GM19324 (cell line): ENCODE data around the gene SLC35F1.
"Not testable (repeated sequence)": the region's sequence is repeated elsewhere in the genome, so short reads cannot be mapped to it uniquely, and the experiment has no call there.

ENCODE experiments used
- ATAC-seq: cut with Tn5 transposase; IDR thresholded peaks from one replicate; pipeline ENCODE4 v1.9.1; 2021; ENCODE audit warnings: mild to moderate bottlenecking, moderate library complexity; ENCODE audit not compliant: unreplicated experiment, low FRiP score

The SLC35F1 gene

DNA sequence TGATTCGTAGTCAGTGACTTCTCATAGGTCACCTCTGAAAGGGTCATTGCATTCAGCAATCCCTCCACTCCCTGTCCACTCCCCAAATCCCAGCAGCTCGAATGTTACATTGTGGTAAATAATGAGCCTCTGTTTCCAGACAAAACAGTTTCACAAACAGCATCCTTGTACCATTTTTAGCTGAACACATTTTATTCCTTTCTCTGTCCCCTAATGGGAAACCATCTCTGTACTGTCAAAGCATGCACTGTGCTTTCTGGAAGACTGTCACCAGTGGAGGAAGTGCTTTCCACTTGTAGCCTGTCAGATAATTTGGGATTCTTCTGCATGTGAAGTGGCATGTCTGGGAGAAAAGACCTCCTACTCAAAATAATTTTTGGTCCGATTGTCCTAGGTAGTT is 82.0 kb downstream of the SLC35F1 start:
- ATAC-seq: no peak

DNA sequence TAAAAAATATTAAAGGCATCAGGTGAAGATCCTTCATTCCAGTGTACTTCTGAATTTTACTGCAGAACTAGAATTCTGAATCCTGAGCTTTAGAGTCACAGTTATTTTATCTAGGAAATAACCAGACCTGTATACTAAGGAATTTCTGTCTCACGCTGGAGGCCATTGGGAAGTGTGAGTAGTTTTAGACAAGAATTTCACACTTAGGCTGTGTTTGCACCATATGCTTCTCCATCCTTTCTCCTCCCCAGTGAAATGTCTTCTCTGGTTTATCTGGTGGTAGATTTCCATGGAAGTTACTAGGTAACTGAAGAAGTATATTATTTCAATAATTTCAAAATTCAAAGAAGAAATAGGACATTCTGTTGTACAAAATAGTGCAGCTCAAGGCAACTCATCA is 83.1 kb downstream of the SLC35F1 start:
- no peak for ATAC-seq

DNA sequence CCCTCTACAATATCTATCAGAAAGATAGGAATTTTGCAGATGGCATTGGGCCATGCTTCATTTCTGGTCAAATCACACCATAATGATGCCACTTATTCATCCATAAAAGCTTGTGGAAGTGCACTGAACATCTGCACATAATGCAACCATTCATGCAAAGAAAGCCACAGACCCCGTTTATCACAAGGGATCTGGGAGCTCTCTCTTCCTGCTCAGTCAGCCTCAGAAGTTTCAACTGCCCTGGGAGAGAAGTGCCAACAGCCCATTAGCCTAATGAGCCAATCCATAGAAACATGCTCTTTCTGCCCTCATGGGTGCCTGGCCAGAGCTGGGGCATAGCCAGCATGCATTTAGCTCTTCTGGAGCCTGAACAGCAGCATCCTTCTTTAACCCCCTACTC is 85.8 kb downstream of the SLC35F1 start:
- no peak for ATAC-seq

DNA sequence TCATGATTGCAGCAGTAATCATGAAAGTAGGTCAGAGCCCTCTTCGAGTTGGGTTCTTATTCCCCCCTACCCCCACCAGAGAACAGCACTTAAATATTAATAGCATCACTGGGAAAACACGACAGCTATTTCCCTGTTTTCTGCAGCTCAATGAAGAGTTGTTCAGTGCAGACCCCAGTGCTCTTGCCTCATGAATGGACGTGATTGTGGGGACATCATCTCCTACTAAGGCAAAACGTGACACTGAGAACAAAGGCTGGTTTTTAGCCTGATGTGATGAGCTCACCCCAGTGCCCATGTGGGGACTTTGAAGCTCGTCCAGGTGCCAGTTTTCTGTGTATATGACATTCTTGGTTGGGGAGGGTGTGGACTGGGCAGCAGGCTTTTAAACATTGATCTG is 105.9 kb downstream of the SLC35F1 start:
- ATAC-seq: no peak

DNA sequence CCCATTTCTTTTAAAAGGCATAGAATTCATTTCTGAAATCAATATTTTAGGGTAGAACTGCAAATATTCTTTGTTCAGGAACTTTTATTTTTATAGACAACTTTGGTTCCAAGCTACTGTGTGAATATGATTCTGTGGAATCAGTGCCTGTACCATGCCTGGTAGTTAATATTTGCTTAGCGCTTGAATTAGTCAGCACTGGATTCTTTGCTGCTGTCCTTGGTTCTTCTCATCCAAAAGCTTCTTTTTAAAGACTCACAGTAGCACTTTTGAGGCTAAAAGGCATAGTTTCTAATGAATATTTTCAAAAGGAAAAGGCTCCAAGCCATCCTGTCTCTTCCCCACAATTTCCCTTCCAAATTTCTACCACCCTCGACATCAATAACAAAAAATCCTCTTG is 109.5 kb downstream of the SLC35F1 start:
- ATAC-seq: no peak

DNA sequence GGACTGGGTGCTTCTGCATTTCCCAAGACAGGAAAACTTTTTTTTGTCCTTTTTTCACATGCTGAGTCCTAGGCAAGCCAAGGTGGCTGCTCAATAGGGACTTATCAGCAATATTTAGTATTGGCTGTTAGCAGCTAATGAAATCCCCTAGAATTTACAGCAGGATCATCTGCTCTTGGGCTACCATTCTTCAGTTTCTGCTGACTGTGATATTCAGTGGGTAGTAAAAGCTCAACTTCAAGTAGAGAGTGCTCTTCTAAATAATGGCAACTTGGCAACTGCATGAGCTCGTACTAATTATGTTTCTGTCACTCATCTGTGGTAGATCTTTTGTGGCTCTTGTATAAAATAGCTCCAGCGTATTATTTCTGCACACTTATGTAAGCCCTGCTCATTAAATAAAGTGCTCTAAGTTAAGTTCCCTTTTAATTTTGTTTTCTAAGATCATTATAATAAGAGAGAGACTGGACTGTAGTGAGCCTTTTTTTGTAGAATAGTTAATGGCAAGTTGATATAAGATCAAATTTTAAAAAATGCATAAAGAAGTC is 110.3 kb downstream of the SLC35F1 start:
- no peak for ATAC-seq

DNA sequence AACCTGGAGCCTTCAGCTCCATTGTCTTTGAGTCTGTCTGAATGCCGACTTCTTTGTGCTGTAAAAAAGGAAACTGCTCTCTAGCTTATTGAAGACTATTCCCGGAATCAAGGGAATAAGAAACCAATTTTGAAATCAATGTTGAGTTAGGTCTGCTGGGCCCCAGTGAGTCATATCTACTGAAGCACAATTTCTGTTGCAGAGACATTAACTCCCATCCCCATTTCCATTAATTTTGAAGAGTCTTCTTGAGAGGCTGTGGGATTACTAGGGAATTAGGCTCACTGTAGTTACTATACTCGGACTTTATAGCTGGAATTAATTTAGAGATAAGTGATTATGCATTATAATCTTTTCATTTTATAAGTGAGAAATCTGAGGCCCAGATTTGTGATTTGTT is 116.7 kb downstream of the SLC35F1 start:
- ATAC-seq: no peak

DNA sequence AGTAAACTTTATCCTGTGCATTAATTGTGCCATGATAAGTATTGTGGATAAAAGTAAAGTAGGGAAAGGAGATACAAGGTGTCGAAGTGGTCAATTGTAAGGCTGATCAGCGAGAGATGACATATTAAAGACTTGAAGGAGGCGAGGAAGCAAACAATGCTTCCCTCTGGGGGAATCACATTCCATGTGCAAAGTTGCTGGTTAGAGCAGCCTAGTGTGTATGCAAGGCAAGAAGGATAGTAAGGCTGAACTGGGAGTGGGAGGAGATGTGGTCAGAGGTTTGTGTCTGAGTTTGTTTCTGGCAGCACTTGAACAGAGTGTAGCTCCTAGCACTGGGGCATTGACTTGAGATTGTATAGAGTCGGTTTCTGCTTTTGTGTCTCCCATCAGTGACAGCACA is 122.9 kb downstream of the SLC35F1 start:
- ATAC-seq: no peak

DNA sequence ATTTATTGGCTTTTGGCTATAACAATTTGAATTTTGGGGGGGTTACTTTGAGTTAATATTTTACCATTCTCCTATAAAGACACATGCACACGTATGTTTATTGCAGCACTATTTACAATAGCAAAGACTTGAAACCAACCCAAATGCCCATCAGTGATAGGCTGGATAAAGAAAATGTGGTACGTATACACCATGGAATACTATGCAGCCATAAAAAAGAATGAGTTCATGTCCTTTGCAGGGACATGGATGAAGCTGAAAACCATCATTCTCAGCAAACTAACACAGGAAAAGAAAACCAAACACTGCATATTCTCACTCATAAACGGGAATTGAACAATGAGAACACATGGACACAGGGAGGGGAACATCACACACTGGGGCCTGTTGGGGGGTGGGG is 130.4 kb downstream of the SLC35F1 start:
- not testable (repeated sequence) for ATAC-seq

DNA sequence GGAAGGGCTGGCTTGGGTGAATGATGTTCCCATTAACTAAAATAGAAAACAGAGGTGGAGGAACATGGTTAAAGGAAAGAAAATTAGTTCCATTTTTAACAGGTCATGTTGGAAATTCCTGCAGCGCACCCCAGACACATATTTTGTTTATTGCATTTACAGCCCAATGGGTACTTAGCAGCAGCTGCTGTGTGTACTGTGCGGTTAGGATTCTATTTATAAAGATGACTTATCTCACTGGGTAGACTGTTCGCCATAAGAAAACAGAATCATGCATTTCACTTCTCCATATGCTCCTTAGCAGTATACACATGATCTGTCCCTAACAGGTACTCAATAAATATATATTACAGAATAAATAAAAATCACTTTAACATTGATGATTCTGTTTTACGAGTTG is 135.8 kb downstream of the SLC35F1 start:
- no peak for ATAC-seq

DNA sequence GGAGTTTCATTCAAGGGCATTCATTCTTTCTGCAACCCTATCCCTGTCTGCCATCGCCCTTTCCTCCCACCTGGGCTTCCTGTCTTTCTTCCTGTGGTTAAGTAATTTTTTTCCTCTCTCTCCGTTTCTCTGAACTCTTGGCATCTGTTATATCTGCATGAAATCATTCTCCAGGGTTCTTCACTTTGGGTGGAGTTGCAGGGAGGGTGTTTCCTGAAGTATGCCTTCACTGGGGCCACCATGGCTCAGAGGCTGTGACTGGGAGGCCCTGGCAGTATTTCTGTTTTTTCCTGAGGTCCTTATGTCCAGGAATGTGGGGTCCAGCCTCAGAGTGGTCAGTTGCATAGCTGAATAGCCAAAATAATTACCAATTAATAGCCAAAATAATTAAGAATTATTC is 137.2 kb downstream of the SLC35F1 start:
- ATAC-seq: no peak

DNA sequence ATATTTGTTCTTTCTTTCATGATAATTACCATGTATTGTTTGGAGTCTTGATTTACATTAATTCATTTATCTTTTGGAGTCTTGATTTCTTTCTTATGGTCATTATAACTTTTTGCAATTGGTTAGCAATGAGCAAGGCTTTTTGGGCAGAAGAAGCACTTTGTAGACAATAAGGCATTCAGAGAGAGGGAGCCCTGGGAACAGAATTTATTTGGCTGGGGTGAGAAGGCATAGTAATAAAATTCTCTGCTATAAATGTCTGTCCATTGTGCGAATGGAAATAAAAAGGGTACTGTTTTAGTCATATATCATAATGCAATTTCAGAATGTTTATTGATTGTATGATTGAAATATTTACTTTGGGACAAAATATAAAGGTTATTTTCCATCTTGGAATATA is 147.0 kb downstream of the SLC35F1 start:
- ATAC-seq: no peak

DNA sequence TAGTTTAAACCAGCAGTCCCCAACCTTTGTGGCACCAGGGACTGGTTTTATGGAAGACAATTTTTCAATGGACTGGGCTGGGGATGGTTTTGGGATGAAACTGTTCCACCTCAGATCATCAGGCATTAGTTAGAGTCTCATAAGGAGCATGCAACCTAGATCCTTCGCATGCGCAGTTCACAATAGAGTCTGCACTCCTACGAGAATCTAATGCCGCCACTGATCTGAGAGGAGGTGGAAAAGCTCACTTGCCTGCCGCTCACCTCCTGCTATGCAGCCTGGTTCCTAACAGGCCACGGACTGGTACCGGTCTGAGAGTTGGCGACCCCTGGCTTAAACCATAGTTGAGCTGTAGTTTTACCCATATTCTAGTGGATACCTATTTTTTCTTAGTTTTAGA is 154.6 kb downstream of the SLC35F1 start:
- ATAC-seq: no peak

DNA sequence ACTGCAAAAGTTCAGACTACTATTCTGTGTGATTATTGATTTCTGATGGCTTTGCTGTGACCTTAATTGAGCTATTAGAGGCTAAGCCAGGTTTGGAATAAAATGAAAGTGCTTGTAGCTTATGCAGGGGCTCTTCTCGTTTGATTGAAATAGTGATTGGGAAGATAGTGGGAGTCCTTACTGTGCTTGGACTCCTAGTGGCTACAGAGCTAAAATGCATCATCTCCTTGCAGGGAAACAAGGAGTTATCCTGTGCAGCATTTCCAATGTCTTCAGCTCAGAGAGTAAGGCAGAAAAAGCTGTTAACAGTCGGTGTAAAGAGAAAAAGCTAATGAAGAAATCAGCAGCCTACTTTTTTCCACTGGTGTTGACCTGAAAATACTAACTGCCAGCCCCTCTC is 173.5 kb downstream of the SLC35F1 start:
- no peak for ATAC-seq

DNA sequence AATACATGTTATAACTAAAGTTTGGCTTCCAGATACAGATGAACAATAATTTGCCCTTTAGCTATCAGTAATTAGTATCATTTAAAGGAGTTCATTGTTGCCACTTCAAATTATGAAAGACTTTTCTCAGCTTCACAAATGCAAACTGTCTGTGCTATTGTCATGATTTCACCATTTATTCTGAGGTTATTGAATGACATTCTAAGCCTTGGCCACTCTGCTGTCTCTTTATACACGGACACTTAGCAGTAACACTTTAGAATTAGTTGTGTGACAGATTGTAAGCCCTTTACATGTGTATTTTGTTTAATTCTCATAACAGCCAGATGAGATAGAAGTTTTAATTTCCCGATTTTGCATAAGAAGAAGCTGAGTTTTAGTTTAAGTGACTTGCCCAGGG is 176.6 kb downstream of the SLC35F1 start:
- no peak for ATAC-seq

DNA sequence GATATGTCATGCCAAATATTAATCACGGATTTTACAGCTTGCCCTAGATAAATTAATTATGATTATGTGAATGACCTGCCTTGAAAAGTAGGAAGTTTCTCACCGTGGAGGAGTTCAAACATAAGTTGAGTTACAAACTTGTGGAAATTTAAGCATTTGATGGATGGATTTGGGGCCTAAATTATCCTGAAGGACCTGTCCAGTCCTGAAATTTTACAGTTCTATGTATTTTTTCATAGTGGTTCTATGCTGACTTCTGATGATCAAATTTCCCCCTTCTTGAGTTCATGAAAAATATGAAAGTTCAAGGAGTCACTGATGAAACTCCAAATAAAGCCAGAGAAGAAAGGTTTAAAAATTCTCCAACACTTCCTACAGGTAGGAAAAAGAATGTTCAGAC is 178.6 kb downstream of the SLC35F1 start:
- ATAC-seq: no peak

DNA sequence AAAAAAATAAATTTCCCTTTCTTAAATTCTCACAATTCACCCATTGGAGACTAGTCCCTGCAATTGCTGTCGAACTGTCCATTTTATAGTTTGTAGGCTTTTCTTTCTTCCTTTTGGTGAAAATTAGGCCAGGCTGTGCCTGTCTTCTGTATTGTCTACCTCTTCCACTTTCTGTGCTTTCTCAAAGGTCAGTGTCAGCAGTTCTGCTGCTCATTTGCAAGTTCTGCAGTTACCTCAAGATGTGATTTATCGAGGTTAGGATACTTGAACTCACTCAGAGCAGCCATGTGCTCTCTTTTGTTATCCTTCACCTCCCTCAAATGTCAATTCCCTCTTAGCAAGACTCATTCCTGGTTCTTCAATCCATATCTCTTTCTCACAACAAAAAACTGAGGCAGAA is 179.1 kb downstream of the SLC35F1 start:
- ATAC-seq: no peak

DNA sequence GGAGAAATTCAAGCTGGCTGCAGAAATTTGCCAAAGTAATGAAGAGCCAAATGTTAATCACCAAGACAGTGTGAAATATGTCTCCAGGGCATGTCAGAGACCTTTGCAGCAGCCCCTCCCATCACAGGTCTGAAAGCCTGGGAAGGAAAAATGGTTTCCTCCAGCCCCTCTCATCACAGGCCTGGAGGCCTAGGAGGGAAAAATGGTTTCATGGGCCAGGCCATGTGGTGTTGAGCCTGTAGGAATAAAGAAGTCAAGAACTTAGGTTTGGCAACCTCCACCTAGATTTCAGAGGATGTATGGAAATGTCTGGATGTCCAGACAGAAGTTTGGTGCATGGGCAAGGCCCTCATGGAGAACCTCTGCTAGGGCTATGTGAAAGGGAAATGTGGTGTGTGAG is 185.0 kb downstream of the SLC35F1 start:
- ATAC-seq: no peak

DNA sequence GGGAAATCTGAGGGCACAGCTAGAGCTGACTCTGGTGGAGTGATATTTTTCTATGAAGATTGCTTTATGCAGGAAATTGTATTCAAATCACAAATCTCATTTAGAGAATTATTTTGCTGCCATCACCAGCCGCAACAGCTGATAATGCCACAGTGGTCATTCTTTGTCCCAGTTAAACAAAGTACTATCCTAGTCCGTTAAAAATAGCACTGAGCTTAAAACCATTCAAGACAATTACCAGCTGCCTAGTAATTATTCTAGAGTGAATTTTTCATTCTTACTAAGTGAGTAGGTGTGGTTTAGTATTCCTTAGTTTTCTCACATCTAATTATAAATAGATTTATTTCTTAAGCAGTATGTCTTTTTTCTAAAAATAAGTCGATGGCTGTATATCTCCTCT is 190.5 kb downstream of the SLC35F1 start:
- ATAC-seq: no peak

DNA sequence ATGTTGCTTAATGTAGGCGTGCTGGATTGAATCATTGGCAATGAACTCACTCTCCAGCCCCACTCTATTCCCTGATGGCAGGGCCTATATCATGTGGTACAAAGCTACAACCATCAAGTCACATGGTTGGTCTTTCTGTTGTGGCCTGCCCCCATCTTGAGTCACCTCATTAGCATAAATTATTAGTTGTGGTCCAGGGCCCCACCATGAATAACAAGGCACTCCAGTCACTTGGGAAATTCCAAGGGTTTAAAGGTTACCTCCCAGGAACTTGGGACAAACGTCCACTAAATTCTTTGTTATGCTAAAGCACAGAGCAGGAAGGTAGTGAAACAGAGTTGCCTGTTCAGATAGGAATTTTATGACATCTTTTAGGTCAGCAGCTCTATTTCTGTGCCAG is 193.7 kb downstream of the SLC35F1 start:
- ATAC-seq: no peak

DNA sequence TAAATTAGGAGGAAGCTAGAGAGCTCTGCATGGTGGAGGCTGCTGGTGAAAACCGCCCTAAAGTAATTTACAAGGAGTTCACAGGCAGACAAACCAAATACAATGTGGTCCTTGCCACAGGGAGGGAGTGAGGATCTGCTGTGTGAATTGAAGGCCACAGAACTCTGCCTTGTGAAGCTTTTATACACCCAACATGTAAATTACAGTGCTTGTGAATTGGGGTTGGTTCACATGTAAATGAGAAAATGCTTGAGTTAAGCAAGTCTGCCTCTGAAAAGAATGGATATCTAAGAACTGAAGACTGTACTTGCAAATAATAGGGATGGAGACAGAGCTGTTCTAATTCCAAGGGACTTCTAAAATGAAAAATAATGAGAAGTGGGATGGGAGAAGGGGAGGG is 194.2 kb downstream of the SLC35F1 start:
- no peak for ATAC-seq

DNA sequence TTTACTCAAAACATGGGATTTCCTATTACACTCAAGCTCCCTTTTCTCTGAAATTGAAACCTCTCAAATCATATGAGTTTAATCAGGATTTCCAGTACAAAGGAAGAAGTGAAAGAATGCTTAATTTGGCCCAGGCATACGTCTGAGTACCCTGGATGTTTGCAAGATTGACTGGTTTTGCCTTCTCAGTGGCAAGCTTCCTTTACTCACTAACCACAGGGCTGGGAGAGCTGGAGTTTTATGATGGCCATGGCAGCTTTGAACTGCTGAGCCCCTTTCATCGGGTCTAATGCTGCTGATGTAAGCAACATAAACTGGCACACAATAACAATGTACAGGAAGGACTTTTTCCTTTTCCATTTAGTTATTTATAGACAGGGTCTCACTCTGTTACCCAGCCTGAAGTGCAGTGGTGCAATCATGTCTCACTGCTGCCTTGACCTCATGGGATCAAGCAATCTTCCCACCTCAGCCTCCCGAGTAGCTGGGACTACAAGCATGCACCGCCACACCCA is 194.8 kb downstream of the SLC35F1 start:
- ATAC-seq: no peak

DNA sequence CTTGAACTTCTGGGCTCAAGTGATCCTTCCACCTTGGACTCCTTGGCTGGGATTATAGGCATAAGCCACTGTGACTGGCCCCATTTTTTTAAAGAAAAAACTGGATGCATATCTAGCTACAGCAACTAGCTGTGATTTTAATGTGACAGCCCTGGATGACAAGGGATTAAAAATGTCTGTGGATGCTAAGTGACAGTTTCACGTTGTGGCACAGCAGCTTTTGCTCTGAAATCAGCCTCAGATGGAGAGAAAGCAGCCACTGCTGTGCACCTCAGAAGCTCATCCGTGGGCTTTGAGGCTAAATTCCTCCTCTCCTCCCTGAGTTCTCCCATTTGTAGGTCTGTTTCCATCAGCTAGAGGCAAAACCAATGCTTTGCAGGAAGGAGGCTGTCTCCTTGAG is 195.3 kb downstream of the SLC35F1 start:
- ATAC-seq: no peak
